Neural crest cell (in vitro differentiated cells): ENCODE data around the gene C22orf31. TPM values are rescaled to one million over a fixed set of nuclear protein-coding genes. Genes with fewer than 3 reads are reported as not detected.
A peak's percentile ranks its signal among the peaks of the same experiment; 100 is the strongest.

ENCODE experiments used
- DNase-seq: peaks from one replicate; pipeline ENCODE4 v3.0.0; 2021; ENCODE audit warnings: low read depth, mixed read lengths, low spot score
- H3K27ac Mint-ChIP-seq: one replicate; pipeline ENCODE4 v1.8.0; 2021; ENCODE audit warnings: mild to moderate bottlenecking, mixed read lengths; ENCODE audit not compliant: unreplicated experiment
- H3K27me3 Mint-ChIP-seq: 2 replicates; pipeline ENCODE4 v1.8.0; 2021; ENCODE audit warnings: low read depth, mild to moderate bottlenecking, mixed read lengths
- H3K36me3 Mint-ChIP-seq: 2 replicates; pipeline ENCODE4 v1.8.0; 2021; ENCODE audit warnings: low read depth, mild to moderate bottlenecking, mixed read lengths
- H3K4me1 Mint-ChIP-seq: 2 replicates; pipeline ENCODE4 v1.8.0; 2021; ENCODE audit warnings: mixed read lengths
- H3K4me3 Mint-ChIP-seq: one replicate; pipeline ENCODE4 v1.8.0; 2021; ENCODE audit warnings: mild to moderate bottlenecking, mixed read lengths
- H3K9me3 Mint-ChIP-seq: 2 replicates; pipeline ENCODE4 v1.8.0; 2021; ENCODE audit warnings: mixed read lengths
- CTCF ChIP-seq: fragments of 200-600 bp; sonication (generic); conservative IDR thresholded peaks from 2 replicates; pipeline ENCODE4 v1.5.0; 2021; ENCODE audit warnings: antibody characterized with exemption, mild to moderate bottlenecking
- total RNA-seq: library from RNA; stranded (reverse); gene quantifications from 2 replicates; pipeline ENCODE4 v1.2.1, GENCODE V29; 2021

The C22orf31 gene
- total RNA-seq, 1 donor from 2014 or later: not detected

DNA sequence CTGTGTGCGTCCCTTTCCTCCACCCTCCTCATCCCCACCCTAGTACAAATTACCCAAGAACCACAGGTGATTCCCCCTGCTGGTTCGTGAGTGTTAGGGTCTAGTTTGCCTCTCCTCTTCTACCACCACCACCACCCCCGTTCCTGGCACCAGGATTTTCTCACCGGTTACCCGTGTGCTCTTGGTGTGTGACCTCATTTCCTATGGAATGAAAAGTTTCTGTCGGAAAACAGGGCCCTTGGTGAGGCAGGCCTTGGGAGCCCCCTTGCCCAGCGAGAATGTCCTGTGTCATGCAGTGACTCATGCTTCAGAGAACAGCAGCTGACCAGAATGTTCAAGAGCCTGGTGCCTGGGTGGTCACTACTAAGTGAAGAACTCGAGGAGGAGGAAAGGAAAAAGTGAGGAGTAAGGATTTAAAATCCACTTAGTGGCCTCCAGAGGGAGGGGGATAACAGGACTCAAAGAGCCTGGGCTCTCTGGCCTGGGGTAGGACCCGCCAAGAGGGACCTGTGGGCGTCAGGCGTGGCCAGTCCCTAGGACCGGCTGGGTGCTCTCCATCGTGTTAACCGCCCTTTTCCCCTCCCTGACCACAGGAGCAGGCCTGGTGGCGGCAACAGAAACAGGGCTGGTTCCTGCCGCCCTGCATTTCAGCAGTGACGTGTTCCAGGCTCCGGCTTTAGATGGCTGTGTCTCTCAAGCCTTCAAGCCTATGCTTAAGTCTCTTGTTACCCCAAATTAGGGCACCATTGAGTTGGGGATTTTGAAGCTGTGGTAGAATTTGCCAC is 30.2 kb downstream of the C22orf31 start:
- Mint-ChIP-seq H3K36me3 (no peaks in the 10 kb centered on the region), H3K9me3 (no peaks in the 10 kb centered on the region), H3K27ac (peak overlapping the region; percentile 82), H3K4me1 (peaks cover 58% of the 10 kb centered on the region), H3K4me3 (peak overlapping the region; percentile 69), H3K27me3 (no peaks in the 10 kb centered on the region)
- no peak for DNase-seq
- peak; percentile 47 for TF ChIP-seq CTCF

- H3K4me1 Mint-ChIP-seq: peaks cover 58% of the 10 kb centered on the region
- no peaks in the 10 kb centered on the region for H3K9me3 Mint-ChIP-seq
- TF ChIP-seq CTCF: no peak
- no peaks in the 10 kb centered on the region for H3K27me3 Mint-ChIP-seq
- no peaks in the 10 kb centered on the region for H3K36me3 Mint-ChIP-seq
- H3K27ac Mint-ChIP-seq: no peak overlapping the region
- peak overlapping the region; percentile 77 for H3K4me3 Mint-ChIP-seq
- DNase-seq: peak; percentile 37
Observed at GRCh38 chr22:29030618-29031226, 30.9 kb downstream of the C22orf31 start.

DNA sequence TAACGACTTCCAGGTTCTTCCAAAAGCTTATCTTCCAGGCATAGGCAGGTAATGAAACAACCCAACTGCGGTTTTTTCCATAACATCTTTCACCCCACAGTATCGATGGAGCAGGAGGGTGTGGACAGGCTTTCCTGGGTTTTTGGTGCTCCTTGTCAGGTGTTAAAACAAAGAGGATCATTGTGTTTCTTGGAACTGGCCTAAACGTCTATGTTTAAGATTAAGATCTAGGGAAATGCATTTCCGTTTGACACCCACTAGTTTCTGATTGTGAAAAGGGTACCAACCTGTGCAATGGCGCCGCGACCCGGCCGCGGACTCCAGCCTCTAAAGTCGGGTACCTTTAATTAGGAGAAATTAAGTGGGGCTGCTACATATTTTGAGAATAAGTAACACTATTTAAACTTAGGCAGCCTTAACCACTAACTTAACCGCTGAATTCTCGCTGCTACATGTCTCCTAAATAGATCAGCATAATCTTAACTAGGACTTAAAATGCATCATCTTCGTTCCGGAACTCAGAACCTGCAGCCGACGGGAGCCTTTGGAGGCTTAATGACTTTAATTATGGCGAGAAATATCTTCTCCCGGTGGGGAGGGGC is 31.5 kb downstream of the C22orf31 start:
- no peak for TF ChIP-seq CTCF
- H3K27ac Mint-ChIP-seq: no peak overlapping the region
- H3K4me1 Mint-ChIP-seq: peaks cover 58% of the 10 kb centered on the region

DNA sequence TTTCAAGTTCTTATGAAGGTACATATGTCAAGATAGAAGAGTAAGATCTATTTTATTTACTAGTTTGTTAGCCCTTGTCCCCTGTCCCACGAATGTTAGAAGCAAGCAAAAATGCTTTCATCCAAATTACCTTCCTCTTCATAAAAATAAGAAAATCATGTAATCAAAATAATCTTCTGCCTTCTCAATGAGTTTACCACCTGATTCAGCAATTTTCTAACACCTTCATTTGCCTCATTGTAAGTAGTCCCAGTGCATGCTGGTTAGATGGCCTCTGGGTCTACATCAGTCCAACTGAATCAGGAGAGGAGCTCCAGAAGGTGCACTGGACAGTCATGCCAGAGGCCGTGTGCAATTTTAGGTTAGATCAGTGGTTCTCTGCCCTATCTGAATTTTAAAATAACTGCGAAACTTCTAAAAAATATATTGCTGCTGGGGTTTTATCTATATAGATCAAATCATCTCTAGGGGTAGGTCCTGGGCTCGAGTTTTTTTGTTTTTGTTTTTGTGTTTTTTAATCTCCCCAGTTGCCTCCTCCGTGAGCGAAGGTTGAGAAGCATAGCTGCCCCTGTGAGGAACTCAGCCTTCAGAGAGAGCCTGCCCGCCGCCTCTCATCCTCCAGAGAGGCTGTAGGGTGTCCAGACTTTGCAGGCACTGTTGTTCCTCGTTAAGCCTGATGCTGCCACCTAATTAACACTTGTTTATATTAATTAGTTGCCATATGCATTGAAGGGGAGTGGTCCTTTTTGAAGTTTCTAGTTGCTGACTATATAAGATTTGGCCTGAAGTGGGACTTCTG is 32.2 kb downstream of the C22orf31 start:
- H3K27ac Mint-ChIP-seq: no peak overlapping the region
- H3K36me3 Mint-ChIP-seq: no peaks in the 10 kb centered on the region
- no peaks in the 10 kb centered on the region for H3K27me3 Mint-ChIP-seq
- DNase-seq: no peak
- no peak for TF ChIP-seq CTCF
- H3K4me1 Mint-ChIP-seq: peaks cover 56% of the 10 kb centered on the region
- peak overlapping the region; percentile 58 for H3K4me3 Mint-ChIP-seq
- H3K9me3 Mint-ChIP-seq: no peaks in the 10 kb centered on the region

More for the DNA sequence above, 31.5 kb downstream of the C22orf31 start:
- no peaks in the 10 kb centered on the region for H3K27me3 Mint-ChIP-seq
- H3K4me3 Mint-ChIP-seq: peak overlapping the region; percentile 77
- H3K9me3 Mint-ChIP-seq: no peaks in the 10 kb centered on the region
- no peaks in the 10 kb centered on the region for H3K36me3 Mint-ChIP-seq
- DNase-seq: no peak

GRCh38 chr22:29028468-29028867 is 33.2 kb downstream of the C22orf31 start:
- H3K4me1 Mint-ChIP-seq: peaks cover 58% of the 10 kb centered on the region
- DNase-seq: no peak
- peak overlapping the region; percentile 44 for H3K27ac Mint-ChIP-seq
- no peaks in the 10 kb centered on the region for H3K36me3 Mint-ChIP-seq
- no peaks in the 10 kb centered on the region for H3K27me3 Mint-ChIP-seq
- H3K4me3 Mint-ChIP-seq: no peak overlapping the region
- TF ChIP-seq CTCF: no peak
- no peaks in the 10 kb centered on the region for H3K9me3 Mint-ChIP-seq
